ENCODE data around the gene CMTM7. TPM values are rescaled to one million over a fixed set of nuclear protein-coding genes. Genes with fewer than 3 reads are reported as not detected.
"Not testable (repeated sequence)": the region's sequence is repeated elsewhere in the genome, so short reads cannot be mapped to it uniquely, and the experiment has no call there.

Gene CMTM7
- total and polyA plus RNA-seq, 9 donors, result 3.9 to 23.2 (median 18.8) TPM

- no peak overlapping the region for H3K4me3 ChIP-seq (ENCODE audit: low read length)
- peaks cover 8% of the 10 kb centered on the region for H3K9me3 ChIP-seq (replicated peaks; ENCODE audit: control insufficient read depth, low read depth, low read length)
- peaks cover under 1% of the 10 kb centered on the region for H3K4me1 ChIP-seq (ENCODE audit: control insufficient read depth, insufficient read depth, low read length)
- 92% methylated on average over 2 of the region's 10 CpGs for WGBS (ENCODE audit: insufficient coverage)
- no peaks in the 10 kb centered on the region for H3K36me3 ChIP-seq (ENCODE audit: control insufficient read depth, insufficient read depth, low read length)
- no peak for DNase-seq
- no peak overlapping the region for H3K27ac ChIP-seq (ENCODE audit: low read length)
- no peaks in the 10 kb centered on the region for H3K27me3 ChIP-seq (ENCODE audit: control insufficient read depth, insufficient read depth, low read length)
Observed at GRCh38 chr3:32379831-32380500, 11.7 kb upstream of the CMTM7 start.

- Histone ChIP-seq H3K9me3 (replicated peaks; ENCODE audit: control insufficient read depth, low read depth, low read length) (peaks cover 8% of the 10 kb centered on the region), H3K4me3 (ENCODE audit: low read length) (no peak overlapping the region), H3K27me3 (ENCODE audit: control insufficient read depth, insufficient read depth, low read length) (no peaks in the 10 kb centered on the region), H3K27ac (ENCODE audit: low read length) (no peak overlapping the region), H3K4me1 (ENCODE audit: control insufficient read depth, insufficient read depth, low read length) (peaks cover 4% of the 10 kb centered on the region), H3K36me3 (ENCODE audit: control insufficient read depth, insufficient read depth, low read length) (no peaks in the 10 kb centered on the region)
- 90% methylated on average over 2 of the region's 7 CpGs for WGBS (ENCODE audit: insufficient coverage)
- no peak for DNase-seq
Observed at GRCh38 chr3:32381922-32382321, 9.7 kb upstream of the CMTM7 start.

GRCh38 chr3:32383136-32383711 lies 8.4 kb upstream of the CMTM7 start:
- 29% methylated on average over 1 of the region's 2 CpGs for WGBS (ENCODE audit: insufficient coverage)
- no peak overlapping the region for H3K4me3 ChIP-seq (ENCODE audit: low read length)

GRCh38 chr3:32384938-32385337 lies 6.7 kb upstream of the CMTM7 start:
- WGBS (ENCODE audit: insufficient coverage), result 21% methylated on average over 3 of the region's 5 CpGs

More at GRCh38 chr3:32383136-32383711, 8.4 kb upstream of the CMTM7 start:
- Histone ChIP-seq H3K4me1 (ENCODE audit: control insufficient read depth, insufficient read depth, low read length) (peaks cover 4% of the 10 kb centered on the region), H3K27ac (ENCODE audit: low read length) (no peak overlapping the region), H3K9me3 (replicated peaks; ENCODE audit: control insufficient read depth, low read depth, low read length) (peaks cover 8% of the 10 kb centered on the region), H3K36me3 (ENCODE audit: control insufficient read depth, insufficient read depth, low read length) (no peaks in the 10 kb centered on the region), H3K27me3 (ENCODE audit: control insufficient read depth, insufficient read depth, low read length) (no peaks in the 10 kb centered on the region)
- no peak for DNase-seq

DNA sequence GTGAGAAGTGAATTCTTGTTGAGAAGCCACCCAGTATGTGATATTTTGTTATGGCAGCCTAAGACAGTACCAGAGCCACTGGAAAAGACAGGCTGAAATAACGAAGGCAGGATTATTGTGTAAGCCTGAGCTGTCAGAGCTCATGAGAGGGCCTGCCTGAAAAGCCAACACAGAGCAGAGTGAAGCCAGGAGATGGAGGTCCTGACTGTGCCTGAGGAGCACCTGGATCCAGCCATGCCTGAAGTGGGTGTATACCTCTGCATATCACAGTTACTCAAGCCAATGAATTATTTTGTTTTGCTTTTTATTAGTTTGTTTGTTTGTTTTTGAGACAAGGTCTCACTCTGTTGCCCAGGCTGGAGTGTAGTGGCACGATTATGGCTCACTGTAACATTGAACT lies 4.1 kb upstream of the CMTM7 start:
- 96% methylated on average over 2 of the region's 2 CpGs for WGBS (ENCODE audit: insufficient coverage)
- DNase-seq, result no peak
- no peak overlapping the region for H3K27ac ChIP-seq (ENCODE audit: low read length)
- H3K27me3 ChIP-seq (ENCODE audit: control insufficient read depth, insufficient read depth, low read length), result no peaks in the 10 kb centered on the region
- peaks cover 9% of the 10 kb centered on the region for H3K4me1 ChIP-seq (ENCODE audit: control insufficient read depth, insufficient read depth, low read length)
- no peaks in the 10 kb centered on the region for H3K36me3 ChIP-seq (ENCODE audit: control insufficient read depth, insufficient read depth, low read length)
- no peak overlapping the region for H3K4me3 ChIP-seq (ENCODE audit: low read length)
- peaks cover 8% of the 10 kb centered on the region for H3K9me3 ChIP-seq (replicated peaks; ENCODE audit: control insufficient read depth, low read depth, low read length)

More at GRCh38 chr3:32384938-32385337, 6.7 kb upstream of the CMTM7 start:
- Histone ChIP-seq H3K4me1 (ENCODE audit: control insufficient read depth, insufficient read depth, low read length) (peaks cover 4% of the 10 kb centered on the region), H3K36me3 (ENCODE audit: control insufficient read depth, insufficient read depth, low read length) (no peaks in the 10 kb centered on the region), H3K4me3 (ENCODE audit: low read length) (no peak overlapping the region), H3K27ac (ENCODE audit: low read length) (no peak overlapping the region), H3K9me3 (replicated peaks; ENCODE audit: control insufficient read depth, low read depth, low read length) (peaks cover 8% of the 10 kb centered on the region), H3K27me3 (ENCODE audit: control insufficient read depth, insufficient read depth, low read length) (no peaks in the 10 kb centered on the region)
- peak; percentile 87 for DNase-seq

DNA sequence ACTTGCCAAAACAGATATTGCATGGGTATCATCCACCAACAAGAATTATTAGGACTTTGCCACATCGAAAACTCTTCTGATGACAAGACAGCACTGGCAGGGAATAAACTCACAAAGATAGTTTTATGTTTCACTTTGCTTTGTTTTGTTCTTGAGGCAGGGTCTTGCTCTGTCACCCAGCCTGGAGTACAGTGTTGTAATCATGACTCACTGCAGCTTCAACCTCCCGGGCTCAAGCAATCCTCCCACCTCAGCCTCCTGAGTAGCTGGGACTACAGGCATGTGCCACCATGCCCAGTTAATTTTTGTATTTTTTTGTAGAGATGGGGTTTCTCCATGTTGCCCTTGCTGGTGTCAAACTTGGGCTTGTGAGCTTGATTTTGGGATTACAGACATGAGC lies 2.1 kb upstream of the CMTM7 start:
- not testable (repeated sequence) for H3K4me3 ChIP-seq (ENCODE audit: low read length); H3K27me3 ChIP-seq (ENCODE audit: control insufficient read depth, insufficient read depth, low read length); H3K27ac ChIP-seq (ENCODE audit: low read length); H3K36me3 ChIP-seq (ENCODE audit: control insufficient read depth, insufficient read depth, low read length); DNase-seq; H3K9me3 ChIP-seq (replicated peaks; ENCODE audit: control insufficient read depth, low read depth, low read length)
- no CpG with 5 or more reads among the region's 2 CpGs for WGBS (ENCODE audit: insufficient coverage)
- peaks cover 16% of the 10 kb centered on the region for H3K4me1 ChIP-seq (ENCODE audit: control insufficient read depth, insufficient read depth, low read length)

DNA sequence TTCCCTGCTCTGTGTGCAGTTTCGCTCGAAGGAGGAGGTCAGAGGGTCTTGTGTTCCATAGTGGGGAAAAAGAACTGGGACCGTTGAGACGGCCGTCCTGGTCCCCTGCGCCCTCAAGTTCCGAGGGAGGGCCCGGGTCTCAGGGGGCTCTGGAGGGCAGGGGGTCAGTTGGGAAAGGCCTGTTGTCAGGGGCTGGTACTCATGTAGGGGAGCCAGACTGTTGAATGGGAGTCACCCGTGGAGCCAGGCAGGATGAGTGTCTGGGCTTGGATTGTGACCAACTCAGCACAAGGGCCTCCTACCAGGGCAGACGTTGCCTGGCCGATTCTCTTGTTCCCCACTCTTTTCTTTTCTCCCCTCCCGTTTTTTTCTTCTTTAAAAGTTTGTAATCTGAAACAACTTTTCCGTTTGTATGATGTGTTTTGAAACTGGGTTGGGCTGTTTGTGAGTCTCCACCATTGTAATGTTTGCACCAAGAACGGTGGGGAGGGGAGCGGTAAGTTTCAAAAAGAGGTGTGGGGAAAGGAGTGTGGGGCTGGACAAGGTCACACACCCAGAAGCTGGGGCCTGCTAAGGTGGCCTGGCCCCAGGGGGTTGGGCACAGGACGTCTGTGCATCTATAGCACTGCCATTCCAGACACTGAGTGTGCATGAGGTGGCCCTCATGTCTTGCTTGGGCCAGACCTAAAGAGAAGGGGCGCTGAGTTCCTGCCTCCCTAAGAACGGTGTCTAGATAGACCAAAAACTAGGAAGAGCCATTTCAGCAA lies 1.1 kb downstream of the CMTM7 start:
- peak; percentile 68 for DNase-seq
- H3K4me1 ChIP-seq (ENCODE audit: control insufficient read depth, insufficient read depth, low read length), result peaks cover 13% of the 10 kb centered on the region
- peak overlapping the region; percentile 77 for H3K4me3 ChIP-seq (ENCODE audit: low read length)
- H3K27me3 ChIP-seq (ENCODE audit: control insufficient read depth, insufficient read depth, low read length), result no peaks in the 10 kb centered on the region
- H3K9me3 ChIP-seq (replicated peaks; ENCODE audit: control insufficient read depth, low read depth, low read length), result no peaks in the 10 kb centered on the region
- H3K27ac ChIP-seq (ENCODE audit: low read length), result peak overlapping the region; percentile 90
- WGBS (ENCODE audit: insufficient coverage), result 30% methylated on average over 14 of the region's 18 CpGs
- H3K36me3 ChIP-seq (ENCODE audit: control insufficient read depth, insufficient read depth, low read length), result no peaks in the 10 kb centered on the region

DNA sequence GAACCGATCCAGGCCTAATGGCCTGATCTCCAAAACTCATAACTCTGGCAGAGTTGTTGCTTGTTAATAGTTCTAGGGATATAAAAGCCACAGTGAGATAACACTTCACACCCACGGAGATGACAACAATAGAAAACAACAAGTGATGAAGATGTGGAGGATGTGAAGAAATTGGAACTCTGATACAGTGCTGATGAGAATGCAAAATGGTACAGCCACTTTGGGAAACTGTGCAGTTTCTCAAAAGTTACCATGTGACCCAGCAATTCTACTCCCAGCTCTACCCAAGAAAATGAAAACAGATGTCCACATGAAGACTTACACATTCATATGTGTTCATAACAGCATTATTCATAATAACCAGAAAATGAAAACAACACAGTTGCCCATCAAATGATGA lies 3.8 kb downstream of the CMTM7 start:
- H3K9me3 ChIP-seq (replicated peaks; ENCODE audit: control insufficient read depth, low read depth, low read length), result no peaks in the 10 kb centered on the region
- H3K4me1 ChIP-seq (ENCODE audit: control insufficient read depth, insufficient read depth, low read length), result peaks cover 21% of the 10 kb centered on the region
- H3K4me3 ChIP-seq (ENCODE audit: low read length), result no peak overlapping the region
- H3K27ac ChIP-seq (ENCODE audit: low read length), result no peak overlapping the region
- WGBS (ENCODE audit: insufficient coverage), result no CpG with 5 or more reads among the region's 2 CpGs
- no peak for DNase-seq
- no peaks in the 10 kb centered on the region for H3K36me3 ChIP-seq (ENCODE audit: control insufficient read depth, insufficient read depth, low read length)
- no peaks in the 10 kb centered on the region for H3K27me3 ChIP-seq (ENCODE audit: control insufficient read depth, insufficient read depth, low read length)

- Histone ChIP-seq H3K9me3 (replicated peaks; ENCODE audit: control insufficient read depth, low read depth, low read length) (no peaks in the 10 kb centered on the region), H3K27ac (ENCODE audit: low read length) (no peak overlapping the region), H3K4me3 (ENCODE audit: low read length) (no peak overlapping the region), H3K4me1 (ENCODE audit: control insufficient read depth, insufficient read depth, low read length) (peaks cover 25% of the 10 kb centered on the region), H3K27me3 (ENCODE audit: control insufficient read depth, insufficient read depth, low read length) (no peaks in the 10 kb centered on the region), H3K36me3 (ENCODE audit: control insufficient read depth, insufficient read depth, low read length) (no peaks in the 10 kb centered on the region)
- no peak for DNase-seq
- no CpG with 5 or more reads among the region's 2 CpGs for WGBS (ENCODE audit: insufficient coverage)
Observed at GRCh38 chr3:32397941-32398340, 6.3 kb downstream of the CMTM7 start.

GRCh38 chr3:32398531-32398930 lies 6.9 kb downstream of the CMTM7 start:
- Histone ChIP-seq H3K4me1 (ENCODE audit: control insufficient read depth, insufficient read depth, low read length) (peaks cover 25% of the 10 kb centered on the region), H3K27ac (ENCODE audit: low read length) (peak overlapping the region; percentile 9), H3K36me3 (ENCODE audit: control insufficient read depth, insufficient read depth, low read length) (no peaks in the 10 kb centered on the region), H3K27me3 (ENCODE audit: control insufficient read depth, insufficient read depth, low read length) (no peaks in the 10 kb centered on the region), H3K4me3 (ENCODE audit: low read length) (no peak overlapping the region), H3K9me3 (replicated peaks; ENCODE audit: control insufficient read depth, low read depth, low read length) (no peaks in the 10 kb centered on the region)
- DNase-seq, result no peak
- 77% methylated on average over 4 of the region's 10 CpGs for WGBS (ENCODE audit: insufficient coverage)
